ENCODE data around the gene SPECC1.
"Not testable (repeated sequence)": the region's sequence is repeated elsewhere in the genome, so short reads cannot be mapped to it uniquely, and the experiment has no call there.

The SPECC1 gene

DNA sequence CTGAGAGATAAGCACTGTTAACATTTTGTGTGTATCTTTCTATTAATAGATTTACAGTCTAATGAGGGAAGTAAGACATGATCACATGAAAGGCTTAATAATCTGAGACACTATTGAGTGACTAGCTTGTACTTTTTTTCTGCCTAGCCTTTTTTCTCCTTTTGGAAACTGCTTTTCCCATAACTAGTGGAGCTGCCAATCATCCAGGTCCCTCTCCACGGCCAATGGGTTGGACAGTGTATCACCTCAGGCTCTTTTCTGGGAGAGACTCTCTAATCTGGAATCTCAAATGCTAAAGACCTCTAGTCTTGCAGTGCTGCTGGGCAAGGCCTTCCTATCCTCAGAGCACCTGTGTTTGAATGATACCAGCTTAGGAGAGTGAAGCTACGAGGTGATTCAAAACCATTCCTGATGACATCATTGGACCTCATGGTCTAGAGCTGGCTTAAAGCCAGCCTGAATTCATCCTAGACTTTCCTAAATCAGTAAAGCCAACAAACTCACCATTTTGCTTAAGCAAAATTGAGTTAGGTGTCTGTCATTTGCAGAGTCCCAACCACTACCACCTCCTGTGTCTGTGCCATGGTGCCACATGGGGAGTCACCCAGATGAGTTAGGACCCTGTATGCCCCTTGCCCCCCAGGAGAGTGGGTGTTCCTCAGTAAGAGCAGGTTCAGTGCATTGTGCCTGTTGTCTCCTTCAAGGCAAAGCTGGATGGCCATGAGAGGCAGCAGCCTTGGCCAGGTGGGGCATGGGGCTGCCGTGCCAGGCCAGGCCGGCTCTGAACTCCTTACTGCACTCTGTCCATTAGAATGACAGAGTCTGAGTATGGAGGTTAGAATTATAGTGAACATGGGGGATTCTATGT is 62.9 kb downstream of the SPECC1 start:
- no peak for DNase-seq

DNA sequence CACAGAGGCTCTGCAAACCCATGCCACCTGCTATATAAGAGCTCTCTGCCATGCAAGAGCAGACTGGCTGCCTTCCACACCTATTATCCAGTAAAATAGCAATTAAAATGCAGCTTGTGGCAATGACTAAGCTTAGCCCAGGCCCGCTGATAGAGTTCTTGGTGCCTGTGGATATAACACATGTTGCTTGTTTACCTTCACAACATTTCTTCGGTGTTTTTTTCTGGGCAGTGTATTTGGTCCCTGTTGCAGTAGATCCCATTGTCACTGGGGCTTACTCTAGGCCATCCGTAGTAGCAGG is 63.5 kb downstream of the SPECC1 start:
- peak; percentile 35 for DNase-seq

DNA sequence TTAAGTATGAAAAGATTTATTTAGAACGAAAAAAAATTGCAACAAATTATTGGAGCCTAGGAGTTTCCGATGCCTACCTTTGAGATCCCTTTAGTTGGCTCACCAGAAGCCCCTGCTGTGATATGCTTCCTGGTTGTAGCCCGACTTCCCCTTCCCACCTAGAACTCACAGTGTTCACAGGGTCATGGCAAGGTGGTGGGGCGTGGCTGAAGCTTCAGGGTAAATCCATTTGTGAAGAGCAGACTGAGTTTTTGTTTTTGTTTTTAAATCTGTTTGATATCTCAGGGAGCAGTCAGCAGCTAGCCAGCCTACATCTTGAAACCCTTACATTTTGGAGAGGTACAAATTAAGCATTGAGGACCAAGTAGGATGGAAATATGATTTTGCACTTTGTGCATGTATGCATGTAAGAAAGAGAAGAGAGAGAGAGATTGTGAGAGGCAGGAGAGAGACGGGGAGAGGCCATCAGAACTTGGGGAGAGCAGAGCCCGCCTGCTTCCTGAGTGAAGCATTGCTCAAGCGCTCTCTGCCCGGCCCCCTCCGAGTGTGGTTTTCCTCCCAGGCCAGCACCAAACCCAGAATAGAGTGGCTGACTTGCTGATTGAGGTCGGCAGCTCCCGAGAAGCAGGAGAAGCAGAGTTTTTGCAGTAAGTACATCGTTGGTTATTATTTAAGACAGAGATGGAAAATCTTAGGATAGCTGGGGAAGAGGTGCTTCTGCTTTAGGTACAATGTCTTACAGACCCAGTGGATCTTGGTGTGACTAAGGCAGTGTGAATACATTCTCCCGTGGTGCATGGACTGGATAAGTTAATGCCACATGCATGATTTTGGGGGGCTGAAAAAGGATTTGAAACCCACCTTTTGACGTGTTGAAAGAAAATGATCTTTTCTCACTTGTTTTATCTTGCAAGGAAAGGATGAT is 64.2 kb downstream of the SPECC1 start:
- DNase-seq: no peak

DNA sequence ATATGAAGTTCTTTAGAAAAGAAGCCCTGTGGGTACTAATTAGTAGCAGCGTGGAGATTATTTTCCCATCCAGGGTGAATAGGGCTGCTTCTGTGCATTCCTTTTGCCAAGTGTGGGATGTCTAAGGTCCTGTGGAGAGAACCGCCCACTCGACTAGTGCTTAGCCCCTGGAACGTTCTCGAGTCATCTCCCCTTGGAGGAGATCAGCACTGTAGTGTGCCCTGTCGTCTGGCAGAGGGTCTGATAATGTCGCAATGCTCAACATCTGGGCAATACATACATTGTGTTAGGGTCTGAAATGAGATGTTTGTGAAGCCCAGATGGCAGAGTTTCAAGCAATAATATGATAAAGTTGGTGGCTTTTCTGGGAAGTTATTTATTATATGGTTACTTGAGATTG is 64.8 kb downstream of the SPECC1 start:
- no peak for DNase-seq

DNA sequence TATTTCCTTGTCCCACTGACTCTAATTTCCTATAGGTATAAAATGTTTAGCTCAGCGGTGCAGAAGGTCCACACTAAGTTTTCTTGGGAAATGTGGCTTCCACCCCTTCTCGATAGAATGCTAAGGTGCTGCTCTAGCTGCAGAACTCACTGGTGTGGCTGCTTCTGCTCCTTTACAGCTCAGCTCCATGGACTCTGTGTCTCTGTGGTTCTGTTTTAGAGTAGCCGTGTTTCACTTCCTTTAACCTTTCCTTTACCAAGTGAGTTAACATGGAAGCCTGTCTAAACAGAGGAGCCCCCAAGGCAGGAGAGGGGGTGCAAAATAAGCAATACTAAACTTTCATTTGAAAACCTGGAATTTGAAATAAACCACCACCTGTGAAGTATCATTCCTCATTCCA is 65.3 kb downstream of the SPECC1 start:
- no peak for DNase-seq

DNA sequence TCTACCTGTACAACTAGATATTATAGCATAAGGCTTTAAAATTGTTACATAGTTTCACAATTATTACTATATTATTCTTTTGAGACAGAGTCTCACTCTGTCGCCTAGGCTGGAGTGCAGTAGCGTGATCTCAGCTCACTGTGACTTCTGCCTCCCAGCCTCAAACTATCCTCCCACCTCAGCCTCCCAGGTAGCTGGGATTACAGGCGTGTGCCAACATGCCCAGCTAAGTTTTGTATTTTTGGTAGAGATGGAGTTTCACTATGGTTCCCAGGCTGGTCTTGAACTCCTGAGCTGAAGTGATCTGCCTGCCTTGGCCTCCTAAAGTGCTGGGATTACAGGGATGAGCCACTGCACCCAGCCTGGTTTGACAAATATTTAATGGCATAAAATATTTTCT is 67.0 kb downstream of the SPECC1 start:
- not testable (repeated sequence) for DNase-seq

DNA sequence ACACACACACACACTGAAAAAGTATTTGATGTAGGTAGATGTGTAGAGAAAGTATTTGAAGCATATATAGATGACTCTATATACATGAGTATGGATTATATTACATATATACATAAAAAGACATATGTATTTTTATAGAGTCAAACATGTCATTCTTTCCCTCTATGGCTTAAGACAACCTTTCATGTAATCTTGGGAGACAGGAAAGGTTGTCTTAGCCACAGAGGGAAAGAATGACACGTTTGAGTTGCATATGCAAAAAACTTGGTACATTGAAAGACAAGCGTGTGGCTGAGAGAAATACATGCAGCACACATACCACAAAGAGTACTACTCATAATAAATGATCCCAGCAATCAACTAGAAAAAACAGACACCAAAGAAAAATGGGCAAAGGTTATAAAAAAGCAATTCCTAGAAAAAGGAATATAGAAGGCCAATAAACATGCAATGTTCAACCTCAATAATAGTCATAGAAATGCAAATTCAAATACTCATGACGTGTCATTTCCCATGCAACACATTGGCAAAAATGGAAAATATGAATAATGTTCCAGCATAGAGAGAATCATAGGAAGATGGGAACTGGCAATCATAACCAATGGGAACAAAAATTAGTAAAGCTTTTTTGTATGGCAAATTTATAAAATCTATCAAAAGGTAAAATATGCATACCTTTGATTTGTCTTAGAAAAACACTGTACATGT is 69.0 kb downstream of the SPECC1 start:
- DNase-seq: no peak

DNA sequence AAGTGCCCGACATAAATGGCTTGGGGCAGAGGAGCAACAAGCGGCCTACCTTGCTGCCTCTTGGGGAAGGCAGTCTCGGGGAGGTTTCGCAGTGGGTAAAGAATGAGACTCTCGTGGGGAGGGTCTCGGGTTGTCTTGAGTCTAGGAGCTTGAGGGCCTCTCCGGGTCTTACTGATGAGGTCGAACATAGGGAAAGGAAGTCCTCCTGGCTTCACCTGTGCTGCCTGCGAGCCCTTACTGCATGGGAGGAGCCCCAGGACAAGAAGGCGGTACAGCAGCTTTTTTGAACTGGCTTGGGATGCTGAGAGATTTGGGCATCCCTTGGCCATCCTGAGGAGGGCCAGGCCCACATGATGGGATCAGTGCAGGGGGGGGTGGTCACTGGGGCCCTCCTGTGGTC is 71.4 kb downstream of the SPECC1 start:
- no peak for DNase-seq

DNA sequence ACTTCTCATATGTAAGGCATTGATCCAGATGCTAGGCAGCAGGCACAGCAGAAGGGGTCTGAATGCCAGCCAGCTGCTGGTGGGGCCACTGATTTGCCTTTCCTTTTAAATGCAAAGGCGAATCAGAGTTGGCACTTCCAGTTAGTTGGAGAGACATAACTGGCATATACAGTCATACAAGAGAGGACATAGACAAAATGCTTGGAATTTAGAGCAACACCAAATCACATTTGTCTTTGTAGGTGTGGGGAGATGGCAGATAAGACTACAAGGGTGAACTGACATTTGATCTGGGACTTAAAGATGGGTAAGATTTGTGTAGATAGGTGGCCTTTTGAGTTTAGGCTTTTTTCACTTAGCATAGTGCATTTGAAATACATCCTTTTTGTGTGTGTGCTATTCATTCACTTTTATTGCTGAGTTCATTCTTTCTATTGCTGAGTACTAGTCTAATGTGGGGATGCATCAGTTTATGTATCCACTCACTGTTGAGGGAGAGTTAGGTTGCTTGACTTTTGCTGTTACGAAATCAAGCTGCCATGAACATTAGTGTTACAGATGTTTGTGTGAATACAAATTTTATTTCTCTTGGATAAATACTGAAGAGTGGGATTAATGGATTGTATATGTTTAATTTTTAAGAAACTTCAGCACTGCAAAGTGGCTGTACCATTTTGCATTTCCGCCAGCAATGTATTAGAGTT is 74.1 kb downstream of the SPECC1 start:
- DNase-seq: no peak

DNA sequence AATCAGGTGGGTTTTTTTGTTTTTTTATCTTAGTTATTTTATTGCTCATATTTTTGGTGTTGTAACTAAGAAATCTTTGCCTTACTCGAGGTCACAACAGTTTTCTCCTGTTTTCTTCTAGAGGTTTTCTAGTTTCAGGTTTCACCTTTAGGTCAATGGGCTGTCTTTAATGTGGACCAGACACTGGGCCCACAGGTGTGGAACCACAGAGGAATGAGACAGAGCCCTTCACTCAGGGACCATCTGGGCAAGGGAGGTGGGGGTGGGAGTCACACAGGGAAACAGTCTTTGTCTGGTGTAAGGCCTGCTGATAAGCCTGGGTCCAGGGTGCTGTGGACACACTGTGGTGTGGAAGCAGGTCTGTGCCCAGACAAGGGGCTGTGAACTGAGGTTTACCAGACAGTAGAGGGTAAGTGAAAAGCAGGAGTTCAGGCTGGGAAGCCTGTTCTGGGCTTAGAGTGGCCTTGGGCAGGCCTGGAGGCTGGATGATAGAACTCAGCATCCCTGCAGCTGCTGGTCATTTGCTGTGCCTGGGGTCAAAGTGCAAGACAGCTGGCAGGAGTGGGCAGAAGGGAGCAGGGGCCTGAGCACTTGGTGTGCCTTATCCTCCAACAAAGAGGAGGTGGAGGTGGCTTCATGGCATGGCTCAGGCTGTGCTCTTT is 75.6 kb downstream of the SPECC1 start:
- no peak for DNase-seq

DNA sequence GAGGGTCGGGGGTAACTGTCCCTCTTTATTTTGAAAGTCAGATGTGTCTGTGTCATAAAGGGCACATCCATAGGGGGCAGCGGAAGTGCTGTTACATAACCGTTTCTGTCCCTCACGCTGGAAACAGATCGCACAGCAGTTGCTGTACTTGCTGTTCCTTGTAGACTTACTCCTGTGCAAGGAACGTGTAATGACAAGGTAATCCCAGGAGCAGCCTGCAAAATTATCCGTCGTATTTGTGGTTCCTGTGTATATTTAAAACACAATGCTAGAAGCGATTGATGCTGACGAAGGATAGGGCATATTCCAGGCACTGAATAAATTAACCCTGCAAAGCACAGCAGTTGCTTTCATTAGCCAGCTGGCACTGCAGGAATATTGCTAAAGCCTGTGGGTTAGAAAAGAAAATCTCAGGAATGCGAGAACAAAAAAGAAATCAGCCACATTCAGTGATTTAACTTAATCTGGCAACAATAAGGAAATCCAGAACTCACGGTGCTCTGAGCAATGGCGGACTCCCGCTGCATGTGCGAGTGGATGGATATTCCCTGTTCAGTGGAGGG is 76.2 kb downstream of the SPECC1 start:
- no peak for DNase-seq

DNA sequence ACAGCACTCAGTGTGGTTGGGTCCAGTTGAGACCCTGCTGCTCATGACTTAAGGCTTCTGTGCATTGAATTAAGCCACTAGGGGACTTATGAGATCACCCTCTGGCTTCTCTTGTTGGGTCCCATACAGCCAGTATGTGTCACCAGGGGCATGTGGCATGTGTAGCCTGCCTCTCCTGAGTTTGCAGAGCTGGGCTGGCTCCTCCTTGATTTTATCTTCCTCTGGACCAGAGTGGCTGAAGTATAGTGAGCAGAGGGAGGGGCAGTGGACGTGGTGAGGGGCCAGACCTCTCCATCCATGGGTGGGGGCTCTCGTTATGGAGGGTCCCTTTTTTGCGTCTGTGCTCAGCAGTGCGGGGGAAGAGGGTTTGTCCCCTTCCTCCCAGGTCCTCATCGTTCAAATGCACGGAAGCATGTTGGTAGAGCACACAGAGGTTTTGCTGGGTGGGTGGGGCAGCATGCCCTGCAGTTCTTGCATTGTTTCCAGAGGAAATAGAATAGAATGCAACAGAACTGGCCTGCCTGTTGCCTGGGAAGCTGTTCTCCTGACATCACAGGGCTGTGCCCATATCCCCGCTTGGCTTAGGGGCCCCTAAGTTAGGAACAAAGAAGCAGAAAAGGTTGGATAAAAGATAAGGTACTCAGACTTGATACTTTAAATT is 77.4 kb downstream of the SPECC1 start:
- DNase-seq: no peak

DNA sequence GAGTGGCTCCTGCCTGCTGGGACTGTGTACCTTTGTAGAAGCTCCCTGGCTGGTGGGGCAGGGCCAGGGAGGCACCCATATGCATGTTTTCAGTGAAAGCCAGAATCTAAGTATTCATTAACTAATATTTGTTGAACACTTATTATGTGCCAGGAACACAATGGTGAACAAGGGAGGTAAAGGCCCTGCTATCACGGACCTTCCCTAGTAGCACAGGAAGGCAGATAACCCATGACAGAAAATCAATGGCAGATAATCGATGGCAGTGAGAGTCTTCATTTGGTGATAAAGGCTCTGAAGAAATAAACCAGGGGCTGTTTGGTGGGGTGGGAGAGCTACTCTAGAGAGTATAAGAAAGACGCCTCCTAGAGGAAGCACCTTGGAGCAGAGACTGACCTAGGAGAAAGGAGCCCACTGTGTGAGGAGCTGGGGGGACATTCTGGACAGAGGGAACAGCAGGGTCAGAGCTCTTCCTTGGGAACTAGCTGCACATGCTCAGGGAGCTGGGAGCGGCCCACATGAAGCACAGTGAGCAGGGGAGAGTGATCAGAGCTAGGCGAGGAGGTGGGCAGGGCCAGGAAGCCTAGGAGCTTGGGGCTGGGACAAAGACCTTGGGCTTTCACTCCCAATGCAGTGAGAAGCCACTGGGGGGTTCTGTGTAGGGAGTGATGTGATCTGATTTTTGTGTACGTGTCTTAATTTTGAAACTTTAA is 78.5 kb downstream of the SPECC1 start:
- DNase-seq: no peak

DNA sequence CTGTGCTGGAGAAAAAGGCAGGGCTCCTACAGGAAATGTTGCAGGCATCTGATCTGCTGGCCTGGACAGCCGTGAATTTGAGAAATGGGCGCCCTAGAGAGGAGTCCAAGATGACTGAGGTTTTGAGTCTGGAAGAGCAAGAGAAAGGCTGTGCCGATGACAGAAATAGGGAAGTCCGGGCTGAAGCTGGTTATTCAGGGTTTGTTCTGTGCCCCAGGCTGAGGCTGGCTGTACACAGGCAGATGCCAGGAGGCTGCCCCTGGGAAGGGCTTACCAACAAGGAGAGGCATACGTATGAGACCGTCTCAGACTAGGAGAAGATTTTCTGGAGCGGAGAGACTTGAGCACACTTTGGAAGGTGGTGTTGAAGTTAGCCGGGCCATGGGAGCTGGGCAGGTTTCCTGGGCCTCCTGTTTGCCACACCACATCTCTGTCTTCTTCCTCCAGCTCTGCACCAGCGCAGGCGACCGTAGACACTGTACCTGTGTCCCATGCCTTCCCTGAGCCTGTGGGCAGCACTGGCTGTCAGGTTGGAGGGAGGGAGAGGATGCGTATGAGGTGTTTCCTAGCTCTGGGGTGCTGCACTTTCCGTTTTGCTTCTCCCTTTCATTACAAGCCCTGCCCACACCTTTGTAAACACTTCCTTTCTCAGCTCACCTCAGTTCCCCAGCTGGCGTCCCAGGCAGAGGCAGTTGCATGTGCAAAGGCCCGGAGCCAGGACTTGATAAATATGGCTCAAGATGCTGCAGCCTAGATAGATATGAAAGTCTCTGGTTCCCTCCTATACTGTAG is 80.8 kb downstream of the SPECC1 start:
- no peak for DNase-seq

DNA sequence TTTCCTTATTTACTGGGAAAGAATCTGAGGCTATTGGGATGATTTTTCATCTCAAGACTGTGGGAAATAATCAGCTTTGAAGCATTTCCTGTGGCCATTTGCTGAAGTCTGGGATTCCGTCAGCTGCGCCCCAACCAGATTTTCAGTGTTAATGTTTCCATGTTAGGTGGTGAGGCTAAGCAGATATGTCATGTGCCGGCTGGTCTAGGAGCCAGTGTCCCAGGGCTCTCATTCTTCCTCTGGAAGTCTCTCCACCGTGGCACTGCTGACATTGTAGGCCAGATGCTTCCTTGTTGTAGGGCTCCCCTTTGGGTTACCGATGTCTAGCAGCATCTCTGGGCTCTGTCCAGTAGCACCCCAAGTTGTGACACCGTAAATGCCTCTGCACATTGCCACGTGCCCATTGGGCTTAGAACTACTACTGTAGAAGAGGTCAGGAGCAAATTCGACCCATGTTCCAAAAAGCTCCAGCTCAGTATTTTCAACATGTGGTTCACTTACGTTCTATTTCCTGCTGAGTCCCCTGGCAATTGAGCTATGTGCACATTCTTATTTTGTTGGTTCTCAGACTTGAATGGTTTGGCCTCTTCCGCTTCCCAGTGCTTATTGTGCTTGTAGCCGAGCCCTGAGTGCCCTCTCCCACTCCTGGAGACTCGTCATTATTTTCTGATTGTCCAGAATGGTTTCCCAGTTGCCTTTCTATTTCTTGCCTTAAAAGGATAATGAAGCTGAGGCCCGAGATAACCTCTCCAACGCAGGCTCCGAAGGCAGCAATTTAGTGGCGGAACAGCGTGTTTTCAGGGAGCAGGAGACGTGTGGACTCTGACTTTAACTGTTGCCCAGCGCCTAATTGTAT is 82.2 kb downstream of the SPECC1 start:
- no peak for DNase-seq

DNA sequence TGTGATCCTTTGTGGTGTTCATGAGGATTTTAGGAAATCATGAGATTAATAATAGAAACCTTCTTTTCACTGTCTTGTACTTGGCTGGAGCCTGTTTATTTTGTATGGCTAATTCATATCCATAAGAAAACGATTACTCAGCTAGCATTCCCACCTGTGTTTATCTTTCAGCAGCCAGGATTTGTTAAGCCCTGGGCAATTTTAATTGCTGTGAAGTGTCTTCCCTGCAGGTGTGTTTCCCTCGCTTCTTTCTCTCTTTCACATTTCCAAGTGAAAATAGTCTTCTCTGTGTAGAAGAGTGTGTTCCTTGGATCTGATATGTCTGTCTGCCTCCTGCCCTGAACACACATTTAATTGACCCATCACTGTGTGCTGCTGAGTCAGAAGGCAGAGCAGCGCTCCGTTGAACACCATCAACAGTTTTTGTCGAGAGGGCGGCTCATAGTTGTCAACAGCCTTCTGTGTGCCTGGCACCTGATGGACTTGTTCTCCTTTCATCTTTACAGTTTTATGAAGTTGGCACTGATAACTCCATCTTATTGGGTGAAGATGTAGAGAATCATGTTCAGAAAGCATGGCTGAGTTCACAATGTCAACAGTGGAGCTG is 83.2 kb downstream of the SPECC1 start:
- no peak for DNase-seq

DNA sequence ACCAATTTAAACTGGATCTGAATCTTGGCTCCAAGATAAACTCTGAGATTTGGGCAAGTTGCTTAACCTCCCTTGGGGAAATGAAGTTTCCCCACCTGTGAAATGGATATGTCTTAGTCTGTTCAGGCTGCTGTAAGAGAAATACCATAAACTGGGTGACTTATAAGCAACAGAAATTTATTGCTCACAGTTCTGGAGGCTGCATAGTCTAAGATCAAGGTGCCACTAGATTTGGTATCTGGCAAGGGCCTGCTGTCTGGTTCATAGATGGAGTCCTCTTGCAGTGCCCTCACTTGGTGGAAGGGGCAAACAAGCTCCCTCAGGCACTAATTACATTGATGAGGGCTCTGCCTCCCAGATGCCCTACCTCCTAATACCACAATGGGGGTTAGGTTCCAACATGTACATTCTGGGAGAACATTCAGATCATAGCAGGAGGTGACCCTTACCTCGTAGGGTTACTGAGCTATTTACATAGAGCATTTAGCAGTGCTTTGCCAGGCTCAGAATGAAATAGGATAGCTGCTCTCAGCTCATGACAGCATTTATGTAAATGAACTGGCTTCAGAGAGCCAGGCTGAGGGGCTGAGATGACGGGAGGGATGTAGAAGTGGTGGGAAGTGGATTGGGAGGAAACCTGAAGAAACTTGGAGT is 83.9 kb downstream of the SPECC1 start:
- DNase-seq: no peak

DNA sequence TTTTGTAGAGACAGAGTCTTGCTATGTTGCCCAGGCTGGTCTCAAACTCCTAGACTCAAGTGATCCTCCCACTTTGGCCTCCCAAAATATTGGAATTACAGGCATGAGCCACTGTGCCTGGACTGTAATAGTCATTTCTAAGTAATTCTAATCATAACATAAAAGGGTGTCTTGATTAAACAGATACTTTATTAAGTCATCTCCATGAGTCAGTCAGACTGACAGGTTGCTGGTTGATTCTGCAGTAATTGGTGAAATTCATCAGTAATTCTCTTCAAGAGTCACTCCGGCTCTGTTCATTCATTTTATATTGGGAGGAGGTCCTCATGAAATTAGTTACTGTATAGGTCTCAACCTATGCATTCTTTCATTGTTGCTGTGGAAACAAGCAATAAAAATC is 85.6 kb downstream of the SPECC1 start:
- DNase-seq: no peak

All from NCI-H2029 treated with DMSO at 0.1 percent for 48 hours (cell line).